ENCODE measurements around the gene WDR53. TPM values are rescaled to one million over a fixed set of nuclear protein-coding genes. Genes with fewer than 3 reads are reported as not detected.

WDR53 gene
- total and polyA plus RNA-seq, 9 of the 15 experiments (the other 6 are each of a cell fraction or from before 2014, with no cell fraction given): 13.0 to 34.5 (median 20.9) TPM

DNA sequence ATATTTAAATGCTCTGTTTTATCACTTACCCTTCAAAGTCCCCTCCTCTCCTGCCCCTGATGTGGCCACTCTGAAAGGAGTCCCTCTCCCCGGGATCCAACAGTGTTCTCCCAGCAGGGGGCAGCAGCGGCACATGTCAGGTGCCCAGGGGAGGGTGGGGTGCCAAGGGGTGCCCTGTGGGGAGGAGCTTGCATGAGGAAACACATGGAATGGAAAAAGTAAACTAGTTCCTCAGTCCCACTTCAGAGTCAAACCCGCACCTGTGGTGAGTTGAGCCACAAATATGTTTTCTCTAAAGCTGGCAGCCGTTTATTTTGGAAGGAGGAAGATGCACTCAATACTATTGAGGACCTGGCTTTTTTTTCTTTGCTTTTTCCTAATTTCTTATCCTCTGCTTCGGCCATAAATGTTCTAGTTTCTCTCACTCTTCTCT lies 41.0 kb upstream of the WDR53 start (continued):
- TF ChIP-seq NFYB (IDR thresholded peaks at IDR 0.05; ENCODE audit: extremely low read depth, insufficient read length) (no peak), FOXK2 (conservative IDR thresholded peaks at IDR 0.05 in 1 of 2, IDR thresholded peaks at IDR 0.05 in 1 of 2; ENCODE audit: low read depth in 2 of 2) (peak in 1 of 2 experiments; percentile 22; a peak in 2 of 4 replicates), ZBTB8A (IDR thresholded peaks at IDR 0.05; ENCODE audit: partially characterized antibody) (no peak), HEY1 (CRISPR knock-in tag; IDR thresholded peaks at IDR 0.05; ENCODE audit: borderline replicate concordance) (no peak), BRD9 (IDR thresholded peaks at IDR 0.05; ENCODE audit: low read depth, partially characterized antibody) (peak; percentile 28), VEZF1 (CRISPR knock-in tag; IDR thresholded peaks at IDR 0.05) (peak; percentile 97), MYNN (IDR thresholded peaks at IDR 0.05) (peak; percentile 78; the same call in 1 of the 2 replicates), MYNN (CRISPR knock-in tag; IDR thresholded peaks at IDR 0.05) (no peak), NUFIP1 (IDR thresholded peaks at IDR 0.05; ENCODE audit: partially characterized antibody) (no peak), EWSR1 (IDR thresholded peaks at IDR 0.05; ENCODE audit: borderline replicate concordance, low read depth, partially characterized antibody) (no peak), SP1 (CRISPR knock-in tag; IDR thresholded peaks at IDR 0.05) (peak; percentile 72), MYBL2 (IDR thresholded peaks at IDR 0.05; ENCODE audit: low read depth) (no peak), MYBL2 (CRISPR knock-in tag; IDR thresholded peaks at IDR 0.05; ENCODE audit: borderline replicate concordance) (no peak), ZNF57 (CRISPR knock-in tag; IDR thresholded peaks at IDR 0.05) (no peak), IRF2 (CRISPR knock-in tag; IDR thresholded peaks at IDR 0.05) (no peak), DEAF1 (CRISPR knock-in tag; IDR thresholded peaks at IDR 0.05) (peak; percentile 96), JUND (IDR thresholded peaks at IDR 0.05; ENCODE audit: borderline replicate concordance, low read depth, low read length) (peak; percentile 22; the same call in 1 of the 2 replicates), JUND (tag; IDR thresholded peaks at IDR 0.05; ENCODE audit: borderline replicate concordance, low read depth, low read length) (no peak)
- TF ChIP-seq, protein P1, sequence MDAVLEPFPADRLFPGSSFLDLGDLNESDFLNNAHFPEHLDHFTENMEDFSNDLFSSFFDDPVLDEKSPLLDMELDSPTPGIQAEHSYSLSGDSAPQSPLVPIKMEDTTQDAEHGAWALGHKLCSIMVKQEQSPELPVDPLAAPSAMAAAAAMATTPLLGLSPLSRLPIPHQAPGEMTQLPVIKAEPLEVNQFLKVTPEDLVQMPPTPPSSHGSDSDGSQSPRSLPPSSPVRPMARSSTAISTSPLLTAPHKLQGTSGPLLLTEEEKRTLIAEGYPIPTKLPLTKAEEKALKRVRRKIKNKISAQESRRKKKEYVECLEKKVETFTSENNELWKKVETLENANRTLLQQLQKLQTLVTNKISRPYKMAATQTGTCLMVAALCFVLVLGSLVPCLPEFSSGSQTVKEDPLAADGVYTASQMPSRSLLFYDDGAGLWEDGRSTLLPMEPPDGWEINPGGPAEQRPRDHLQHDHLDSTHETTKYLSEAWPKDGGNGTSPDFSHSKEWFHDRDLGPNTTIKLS (IDR thresholded peaks at IDR 0.05; ENCODE audit: borderline replicate concordance, low read depth): no peak
- TF ChIP-seq, protein P2, sequence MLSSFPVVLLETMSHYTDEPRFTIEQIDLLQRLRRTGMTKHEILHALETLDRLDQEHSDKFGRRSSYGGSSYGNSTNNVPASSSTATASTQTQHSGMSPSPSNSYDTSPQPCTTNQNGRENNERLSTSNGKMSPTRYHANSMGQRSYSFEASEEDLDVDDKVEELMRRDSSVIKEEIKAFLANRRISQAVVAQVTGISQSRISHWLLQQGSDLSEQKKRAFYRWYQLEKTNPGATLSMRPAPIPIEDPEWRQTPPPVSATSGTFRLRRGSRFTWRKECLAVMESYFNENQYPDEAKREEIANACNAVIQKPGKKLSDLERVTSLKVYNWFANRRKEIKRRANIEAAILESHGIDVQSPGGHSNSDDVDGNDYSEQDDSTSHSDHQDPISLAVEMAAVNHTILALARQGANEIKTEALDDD (IDR thresholded peaks at IDR 0.05): peak; percentile 80
